DND-41 (cell line): Measurements from ENCODE around the gene C1orf52.

ENCODE experiments used
- CTCF ChIP-seq: IDR thresholded peaks from 2 replicates; pipeline ENCODE4 v1.5.1; 2012; ENCODE audit warnings: borderline replicate concordance, low read length, moderate library complexity, mild to moderate bottlenecking; ENCODE audit not compliant: poor library complexity, severe bottlenecking; ENCODE audit errors: extremely low read depth
- EZH2 ChIP-seq: IDR thresholded peaks from 3 replicates; pipeline ENCODE4 v1.6.1; 2012; ENCODE audit warnings: borderline replicate concordance, low read depth, mild to moderate bottlenecking, moderate library complexity, low read length, inconsistent platforms; ENCODE audit not compliant: severe bottlenecking

- TF ChIP-seq CTCF (no peak), EZH2 (no peak)
These were observed 16.9 kb upstream of the C1orf52 start, which contains the start of gene BCL10 for GRCh38 chr1:85276215-85276977.
